Measurements from ENCODE around the gene PI3. TPM values are rescaled to one million over a fixed set of nuclear protein-coding genes. Genes with fewer than 3 reads are reported as not detected.

The PI3 gene
- total RNA-seq, 1 experiment from 2014 or later = not detected

- no peaks in the 10 kb centered on the region for H3K79me2 ChIP-seq (ENCODE audit: insufficient read depth, low read length)
- H3K9me3 ChIP-seq (ENCODE audit: control insufficient read depth in 1 of 2, insufficient read depth in 1 of 2, low read depth in 1 of 2, low read length in 2 of 2) = no peaks in the 10 kb centered on the region
- no peaks in the 10 kb centered on the region for H3K4me1 ChIP-seq (ENCODE audit: control insufficient read depth in 1 of 2, insufficient read depth in 2 of 2, low read length in 2 of 2)
- DNase-seq (ENCODE audit: low read depth, low spot score) (no peak), ATAC-seq (peak; percentile 74)
- H3K27ac ChIP-seq (ENCODE audit: low read depth, low read length) = no peak overlapping the region
- no peaks in the 10 kb centered on the region for H3K9me2 ChIP-seq (ENCODE audit: insufficient read depth)
- H2AFZ ChIP-seq (ENCODE audit: low read depth, low read length, poor library complexity, severe bottlenecking) = no peak overlapping the region
- H3K36me3 ChIP-seq (ENCODE audit: control insufficient read depth in 1 of 2, insufficient read depth in 2 of 2, low read length in 2 of 2) = no peaks in the 10 kb centered on the region
- H3K4me3 ChIP-seq (replicated peaks in 1 of 2; ENCODE audit: low read depth in 1 of 2, low read length in 2 of 2) = no peak overlapping the region
- ChIA-PET POLR2A (no interaction called here), CTCF (no interaction called here), RAD21 (ENCODE audit: low non-redundant PET in 1 of 2, low total read pairs in 2 of 2, uncharacterized antibody in 2 of 2, unreplicated experiment in 2 of 2) (no interaction called here)
- H3K27me3 ChIP-seq (ENCODE audit: insufficient read depth, low read length) = no peaks in the 10 kb centered on the region; the same call in 1 of the 2 replicates
- intact Hi-C loops (cut with micrococcal nuclease) = no loop called here
- BruUV-seq (replicated peaks) = no TSS peak
- TF ChIP-seq, protein P1, sequence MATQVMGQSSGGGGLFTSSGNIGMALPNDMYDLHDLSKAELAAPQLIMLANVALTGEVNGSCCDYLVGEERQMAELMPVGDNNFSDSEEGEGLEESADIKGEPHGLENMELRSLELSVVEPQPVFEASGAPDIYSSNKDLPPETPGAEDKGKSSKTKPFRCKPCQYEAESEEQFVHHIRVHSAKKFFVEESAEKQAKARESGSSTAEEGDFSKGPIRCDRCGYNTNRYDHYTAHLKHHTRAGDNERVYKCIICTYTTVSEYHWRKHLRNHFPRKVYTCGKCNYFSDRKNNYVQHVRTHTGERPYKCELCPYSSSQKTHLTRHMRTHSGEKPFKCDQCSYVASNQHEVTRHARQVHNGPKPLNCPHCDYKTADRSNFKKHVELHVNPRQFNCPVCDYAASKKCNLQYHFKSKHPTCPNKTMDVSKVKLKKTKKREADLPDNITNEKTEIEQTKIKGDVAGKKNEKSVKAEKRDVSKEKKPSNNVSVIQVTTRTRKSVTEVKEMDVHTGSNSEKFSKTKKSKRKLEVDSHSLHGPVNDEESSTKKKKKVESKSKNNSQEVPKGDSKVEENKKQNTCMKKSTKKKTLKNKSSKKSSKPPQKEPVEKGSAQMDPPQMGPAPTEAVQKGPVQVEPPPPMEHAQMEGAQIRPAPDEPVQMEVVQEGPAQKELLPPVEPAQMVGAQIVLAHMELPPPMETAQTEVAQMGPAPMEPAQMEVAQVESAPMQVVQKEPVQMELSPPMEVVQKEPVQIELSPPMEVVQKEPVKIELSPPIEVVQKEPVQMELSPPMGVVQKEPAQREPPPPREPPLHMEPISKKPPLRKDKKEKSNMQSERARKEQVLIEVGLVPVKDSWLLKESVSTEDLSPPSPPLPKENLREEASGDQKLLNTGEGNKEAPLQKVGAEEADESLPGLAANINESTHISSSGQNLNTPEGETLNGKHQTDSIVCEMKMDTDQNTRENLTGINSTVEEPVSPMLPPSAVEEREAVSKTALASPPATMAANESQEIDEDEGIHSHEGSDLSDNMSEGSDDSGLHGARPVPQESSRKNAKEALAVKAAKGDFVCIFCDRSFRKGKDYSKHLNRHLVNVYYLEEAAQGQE (IDR thresholded peaks at IDR 0.05; ENCODE audit: low read depth) = no peak
- TF ChIP-seq CTCF (IDR thresholded peaks at IDR 0.05 in 2 of 3, conservative IDR thresholded peaks at IDR 0.05 in 1 of 3; ENCODE audit: borderline replicate concordance in 1 of 3, insufficient read depth in 1 of 3, low read depth in 2 of 3, low read length in 2 of 3) = peak in 1 of 3 experiments; percentile 21; a peak in 1 of 6 replicates
- H4K20me1 ChIP-seq (ENCODE audit: insufficient read depth) = no peaks in the 10 kb centered on the region
- no peak overlapping the region for H3K9ac ChIP-seq (ENCODE audit: low read length)
- H3K4me2 ChIP-seq (ENCODE audit: low read length) = no peak overlapping the region
These were observed 13.0 kb downstream of the PI3 start for GRCh38 chr20:45187693-45188092.
